Activated CD8-positive, alpha-beta memory T cell treated with anti-CD3 and anti-CD28 coated beads for 4 hours (primary cell): ENCODE measurements around the gene MAP3K10.
A peak's percentile ranks its signal among the peaks of the same experiment; 100 is the strongest.
"Not testable (repeated sequence)": the region's sequence is repeated elsewhere in the genome, so short reads cannot be mapped to it uniquely, and the experiment has no call there.

ENCODE experiments used
- DNase-seq, 2 donors: peaks; one replicate each; pipeline ENCODE4 v3.0.0-alpha.2; 2020; ENCODE audit warnings: low read depth in 2 of 2

The MAP3K10 gene

DNA sequence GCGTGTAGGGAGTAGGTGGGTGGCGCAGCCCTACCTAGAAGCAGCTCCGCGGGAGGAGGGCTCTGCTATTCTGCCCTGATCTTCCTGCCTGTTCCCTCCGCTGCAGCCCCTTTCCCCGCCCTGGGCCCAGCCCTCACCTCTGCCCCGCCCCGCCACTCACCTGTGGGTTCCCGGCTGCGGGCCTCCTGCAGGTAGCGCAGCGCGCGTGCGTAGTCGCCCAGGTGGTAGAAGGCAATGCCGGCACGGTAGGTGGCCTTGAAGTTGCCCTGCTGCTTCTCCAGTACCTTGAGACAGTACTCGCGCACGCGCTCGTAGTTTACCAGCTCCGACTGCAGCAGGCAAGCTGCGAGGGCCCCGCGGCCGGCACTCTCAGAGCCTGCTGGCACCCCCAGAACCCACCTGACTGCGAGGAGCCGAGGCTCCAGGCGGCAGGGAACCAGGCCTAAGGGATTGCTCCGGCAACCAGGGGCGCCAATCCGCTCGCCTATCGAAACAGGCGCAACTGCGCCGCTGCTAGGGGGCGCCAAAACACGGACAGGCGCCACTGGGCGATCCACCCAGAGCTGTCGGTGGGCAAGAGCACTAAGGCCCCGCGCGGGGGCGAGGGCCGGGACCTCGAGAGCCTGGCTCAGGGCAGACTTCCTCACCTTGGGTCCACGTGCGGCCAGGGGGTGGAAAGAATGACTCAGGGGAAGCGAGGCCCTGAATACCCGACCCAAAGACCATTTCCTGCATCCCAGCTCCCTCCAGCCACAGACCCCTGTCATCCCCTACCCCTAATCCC lies 26.0 kb downstream of the MAP3K10 start:
- no peak for DNase-seq

DNA sequence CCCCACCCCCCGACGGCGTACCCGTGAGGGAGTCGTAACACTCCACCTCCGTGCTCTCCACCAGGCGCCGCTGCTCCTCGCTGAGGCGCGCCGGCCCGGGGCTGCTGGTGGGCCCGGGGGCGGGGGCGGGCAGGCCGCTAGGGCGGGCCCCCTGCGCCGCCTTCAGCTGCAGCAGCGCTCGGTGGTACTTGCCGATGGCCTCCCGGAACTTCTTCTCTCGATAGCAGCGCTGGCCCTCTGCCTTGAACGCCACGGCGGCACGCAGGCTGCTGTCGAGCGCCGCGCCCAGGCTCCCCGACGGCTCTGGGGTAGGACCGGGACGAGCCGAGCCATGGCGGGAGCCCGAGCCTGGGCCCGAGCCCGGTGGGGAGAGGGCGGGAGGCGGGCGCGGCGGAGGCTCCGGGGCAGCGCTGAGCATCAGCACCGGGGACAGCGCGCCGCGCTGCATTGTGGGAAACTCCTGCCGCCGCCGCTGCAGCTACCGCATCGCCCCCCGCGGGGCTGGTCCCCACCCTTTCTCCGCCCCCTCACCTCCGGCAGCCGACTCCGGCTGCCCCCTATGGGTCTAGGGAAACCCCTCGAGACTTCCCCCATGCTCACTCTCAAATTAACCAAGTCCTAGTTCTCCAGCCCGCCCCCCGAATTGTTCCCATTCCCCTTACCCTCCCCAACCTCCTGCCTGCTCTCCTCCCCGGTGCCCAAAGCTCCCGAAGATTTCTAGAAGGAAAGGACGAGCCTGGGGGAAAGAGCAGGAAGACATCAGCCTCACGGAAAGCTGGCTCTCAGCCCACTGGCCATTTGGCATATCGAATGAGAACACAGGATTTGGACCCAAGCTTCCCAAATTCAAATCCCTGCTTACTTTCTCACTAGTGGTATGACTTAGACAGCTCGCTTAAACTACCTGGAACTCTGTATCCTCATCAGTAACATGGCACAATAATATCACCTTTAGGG lies 27.0 kb downstream of the MAP3K10 start, which contains the start of gene TTC9B:
TSS of gene TTC9B (minus strand) at position 451 of the 957 bp plus-strand sequence. CDS start at position 448, 3 bp downstream.
- peak in 1 of 2 donors; percentile 7 for DNase-seq

DNA sequence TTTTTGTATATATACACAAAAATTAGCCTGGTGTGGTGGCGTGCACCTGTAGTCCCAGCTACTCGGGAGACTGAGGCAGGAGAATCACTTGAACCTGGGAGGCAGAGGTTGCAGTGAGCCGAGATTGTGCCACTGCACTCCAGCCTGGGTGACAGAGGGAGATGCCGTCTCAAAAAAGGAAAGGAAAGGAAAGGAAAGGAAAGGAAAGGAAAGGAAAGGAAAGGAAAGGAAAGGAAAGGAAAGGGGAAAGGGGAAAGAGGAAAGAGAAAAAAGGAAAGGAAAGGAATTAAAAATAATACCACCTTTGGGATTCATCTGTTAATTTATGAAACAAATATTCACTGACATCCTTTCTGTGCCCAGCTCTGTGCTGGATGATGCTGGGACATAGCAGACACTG lies 27.8 kb downstream of the MAP3K10 start:
- DNase-seq = not testable (repeated sequence)

DNA sequence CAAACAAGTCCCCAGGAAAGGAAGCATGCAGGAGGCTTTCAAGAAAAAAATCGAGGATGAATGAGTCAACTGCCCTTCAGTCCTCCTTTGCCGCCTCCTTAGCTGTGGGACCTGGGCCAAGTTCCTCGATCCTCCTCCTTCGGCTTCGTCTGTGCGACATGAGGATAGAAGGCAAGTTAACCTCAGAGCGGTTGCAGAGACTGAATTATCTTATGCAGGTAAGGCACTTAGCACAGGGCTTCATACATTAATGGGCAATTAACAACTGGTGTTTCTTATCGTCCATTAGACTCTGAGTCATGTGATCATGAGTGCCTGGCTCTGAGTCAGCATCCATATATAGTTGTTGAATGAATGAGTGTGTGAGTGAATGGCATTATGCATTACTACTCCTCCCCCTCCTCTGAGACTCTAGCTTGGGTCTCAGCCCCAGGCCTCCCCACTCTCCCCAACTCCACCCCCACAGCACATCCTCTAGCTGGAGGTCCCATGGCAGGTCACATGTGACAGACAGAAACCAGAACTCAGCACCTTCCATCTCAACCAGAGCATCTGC lies 28.6 kb downstream of the MAP3K10 start:
- no peak for DNase-seq

DNA sequence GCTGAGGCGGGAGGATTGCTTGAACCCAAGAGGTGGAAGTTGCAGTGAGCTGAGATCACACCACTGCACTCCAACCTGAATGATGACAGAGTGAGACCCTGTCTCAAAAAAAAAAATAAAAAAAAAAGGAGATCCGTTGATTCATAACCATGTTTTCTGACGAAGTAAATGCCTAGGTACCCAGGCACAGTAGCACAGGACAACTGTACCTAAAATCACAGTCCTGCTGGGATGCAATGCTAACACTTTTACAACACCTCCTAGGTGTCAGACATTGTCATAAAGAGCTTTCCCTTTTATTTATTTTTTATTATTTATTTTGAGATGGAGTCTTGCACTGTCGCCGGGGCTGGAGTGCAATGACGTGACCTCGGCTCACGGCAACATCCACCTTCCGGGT lies 29.4 kb downstream of the MAP3K10 start:
- no peak for DNase-seq

DNA sequence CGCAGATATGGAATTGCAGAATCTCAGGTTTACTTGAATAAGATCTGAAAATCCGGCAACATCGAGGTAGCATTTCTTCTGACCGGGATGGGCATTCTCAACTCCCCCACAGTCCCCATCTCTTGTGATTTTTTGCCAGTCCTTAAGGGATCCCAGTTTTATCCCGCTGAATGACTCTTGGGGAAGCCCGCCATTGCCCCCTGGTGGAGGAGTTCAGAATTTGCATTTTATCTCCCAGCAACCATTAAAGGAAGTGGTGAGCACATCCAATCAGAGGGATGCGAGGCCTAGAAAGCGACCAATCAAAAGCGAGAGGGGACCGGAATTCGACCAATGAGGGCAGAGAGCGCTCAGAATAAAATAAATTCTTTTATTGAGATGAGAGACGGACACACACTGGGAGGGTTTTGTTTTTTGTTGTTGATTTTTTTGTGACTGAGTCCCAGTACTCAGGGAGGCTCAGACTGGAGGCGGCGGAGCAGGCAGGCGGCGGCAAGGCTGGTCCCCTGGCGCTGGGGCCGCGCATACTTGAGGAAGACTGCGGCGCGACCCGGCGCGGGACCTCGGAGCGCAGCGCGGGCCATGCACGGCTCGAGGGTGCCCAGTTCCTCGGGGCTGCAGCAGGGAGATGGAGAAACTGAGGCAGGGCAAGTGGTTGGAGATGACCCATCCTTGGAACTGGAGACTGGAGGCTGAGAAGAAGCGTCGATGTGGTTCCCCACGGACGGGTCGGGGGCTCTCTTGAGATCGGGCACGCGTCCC lies 30.8 kb downstream of the MAP3K10 start:
- peak; percentile 39 to 50 for DNase-seq

DNA sequence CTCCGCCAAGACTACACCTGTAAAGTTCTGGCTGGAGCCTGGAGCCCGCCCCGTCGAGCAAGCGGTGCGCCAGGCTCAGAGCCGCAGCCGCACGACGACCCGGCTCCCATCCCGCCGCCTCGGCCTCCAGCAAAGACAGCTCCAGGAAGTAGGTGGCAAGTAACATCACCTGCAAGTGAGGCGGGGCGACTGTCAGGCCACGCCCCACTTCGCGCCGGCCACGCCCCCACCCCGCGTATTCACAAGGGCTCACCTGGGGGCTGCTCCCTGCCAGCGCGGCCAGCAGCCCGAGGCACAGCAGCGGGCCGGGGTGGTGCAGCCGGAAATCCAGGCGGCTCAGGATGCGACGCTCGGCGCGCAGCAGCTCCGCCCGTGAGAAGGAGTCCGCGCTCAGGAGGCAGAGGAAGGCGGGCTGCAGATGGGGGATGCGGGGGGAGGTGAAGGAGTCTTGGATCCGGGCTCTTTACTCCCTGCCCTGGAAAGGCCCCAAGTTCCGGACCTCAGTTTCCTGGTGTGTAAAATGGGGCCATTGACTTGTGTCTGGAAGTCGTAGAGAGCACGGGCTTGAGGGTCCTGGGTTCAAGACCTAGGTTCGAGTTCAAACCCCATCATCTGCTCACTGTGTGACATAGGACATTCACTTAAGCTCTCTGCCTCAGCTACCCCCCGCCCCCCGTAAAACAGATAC lies 32.1 kb downstream of the MAP3K10 start:
- no peak for DNase-seq

DNA sequence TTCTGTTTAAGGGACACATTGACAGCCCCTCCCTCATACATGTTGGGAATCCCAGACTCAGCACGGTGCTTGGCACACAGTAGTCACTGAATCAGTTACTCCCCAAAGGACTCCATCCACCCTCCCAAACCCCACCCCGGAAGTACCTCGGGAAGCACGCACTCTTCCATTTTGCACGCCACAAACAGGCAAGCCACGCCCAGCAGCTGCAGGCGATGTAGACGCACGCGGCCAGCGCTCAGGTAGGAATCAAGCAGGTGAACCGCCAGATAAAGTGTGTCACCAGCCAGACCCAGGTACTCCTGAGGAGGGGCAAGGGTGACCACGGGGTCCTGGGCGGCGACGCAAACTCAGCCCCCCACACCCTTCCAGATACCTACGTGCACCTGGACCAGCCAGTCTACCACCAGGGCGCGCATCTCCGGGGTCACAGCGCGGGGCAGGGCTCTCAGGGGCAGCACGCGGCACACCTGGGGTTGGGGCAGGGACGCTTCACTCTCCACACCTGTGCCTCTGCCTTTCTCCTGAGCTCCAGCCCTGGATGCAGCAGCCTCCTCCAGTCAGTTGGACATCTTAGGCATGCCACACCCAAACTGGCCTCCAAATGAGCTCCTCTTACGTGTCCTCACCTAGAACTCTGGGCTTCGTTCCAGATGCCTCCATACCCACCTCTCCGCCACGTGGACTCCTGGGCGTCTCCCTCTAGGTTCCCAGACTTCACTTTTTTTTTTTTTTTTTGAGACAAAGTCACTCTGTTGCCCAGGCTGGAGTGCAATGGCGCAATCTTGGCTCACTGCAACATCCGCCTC lies 33.3 kb downstream of the MAP3K10 start:
- DNase-seq = no peak

DNA sequence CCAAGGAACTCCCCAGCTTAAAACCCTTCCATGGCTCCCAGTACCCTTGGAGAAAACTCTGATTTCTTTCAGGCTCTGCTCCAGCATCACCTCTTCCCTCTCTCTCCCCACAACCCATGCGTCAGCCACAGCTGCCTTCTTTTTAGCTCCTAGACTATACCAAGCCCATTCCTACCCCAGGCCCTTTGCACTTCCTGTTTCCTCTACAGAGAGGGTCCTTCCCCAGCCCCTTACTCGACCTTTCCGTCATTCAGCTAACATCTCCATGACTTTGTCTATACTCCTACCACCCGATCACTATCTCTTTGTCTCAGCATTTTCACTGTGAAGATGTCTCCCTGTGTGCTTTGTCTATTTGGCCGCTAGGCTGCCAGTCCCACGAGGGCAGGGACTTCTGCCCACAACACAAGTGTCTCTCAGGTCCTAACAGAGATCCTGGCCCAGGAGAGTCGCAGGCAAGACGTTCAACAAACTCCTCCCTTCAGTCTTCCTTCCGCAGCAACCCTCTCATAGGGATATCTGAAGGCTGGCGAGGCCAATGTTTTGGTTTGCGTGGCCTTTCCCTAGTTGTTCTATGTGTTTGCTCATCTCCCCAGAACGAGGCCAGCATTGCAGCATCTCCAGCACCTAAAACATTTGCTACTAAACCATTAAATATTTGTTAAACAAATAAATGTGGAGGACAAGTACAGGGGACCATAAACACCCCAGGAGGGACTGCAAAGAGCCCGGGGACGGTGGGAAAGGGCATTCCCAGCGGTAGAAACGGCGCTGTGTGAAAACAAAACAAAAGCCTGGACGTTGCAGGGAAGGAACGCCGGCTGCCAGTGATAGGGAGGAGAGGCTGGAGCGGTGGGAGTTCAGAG lies 34.4 kb downstream of the MAP3K10 start:
- DNase-seq = no peak

DNA sequence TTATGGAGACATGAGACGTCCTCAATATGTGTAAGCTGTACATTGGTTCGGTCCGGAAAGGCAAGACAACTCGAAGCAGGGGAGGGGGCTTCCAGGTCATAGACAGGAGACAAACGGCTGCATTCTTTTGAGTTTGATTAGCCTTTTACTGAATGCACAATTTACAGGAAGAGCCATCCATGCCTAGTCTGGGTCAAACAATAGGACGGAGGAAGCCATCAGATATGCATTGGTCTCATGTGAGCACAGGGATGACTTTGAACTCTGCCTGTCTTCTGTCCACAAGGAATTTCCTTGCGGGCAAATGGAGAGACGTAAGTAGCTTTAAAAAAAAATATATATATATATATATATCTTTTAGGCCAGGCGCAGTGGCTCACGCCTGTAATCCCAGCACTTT lies 37.1 kb downstream of the MAP3K10 start:
- no peak for DNase-seq

DNA sequence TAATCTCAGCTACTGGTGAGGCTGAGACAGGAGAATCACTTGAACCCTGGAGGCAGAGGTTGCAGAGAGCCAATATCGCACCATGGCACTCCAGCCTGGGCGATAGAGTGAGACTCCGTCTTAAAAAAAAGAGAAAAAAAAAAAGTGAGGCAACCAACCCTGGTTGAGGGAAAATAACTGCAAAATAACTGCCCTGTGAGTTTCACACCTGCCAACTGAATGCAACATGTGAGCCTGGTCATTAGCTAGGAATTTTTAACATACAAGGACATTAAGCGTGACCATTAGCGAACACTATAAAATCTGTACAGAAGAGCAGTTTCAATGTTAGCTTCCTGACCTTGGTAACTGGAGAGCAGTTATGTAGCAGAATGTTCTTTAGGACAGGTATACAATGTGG lies 37.6 kb downstream of the MAP3K10 start:
- DNase-seq = no peak

DNA sequence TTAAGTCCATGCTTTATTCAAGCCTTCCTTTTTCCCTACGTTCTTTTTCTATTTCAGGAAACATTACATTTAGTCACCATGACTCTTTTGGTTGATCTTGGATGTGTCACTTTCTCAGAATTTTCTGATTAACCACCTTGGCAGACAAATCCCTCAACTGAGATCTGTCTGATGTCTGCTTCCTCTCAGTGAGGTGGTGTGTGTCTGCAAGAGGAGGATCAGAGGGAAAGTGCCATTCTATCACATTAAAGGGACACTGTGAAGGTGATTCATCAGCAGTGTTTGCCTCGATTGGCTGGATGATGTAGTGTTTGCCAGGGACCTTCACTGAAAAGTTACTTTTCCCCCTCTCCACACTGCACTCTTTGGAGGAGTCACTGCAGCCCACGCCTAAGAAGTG lies 38.3 kb downstream of the MAP3K10 start:
- no peak for DNase-seq

DNA sequence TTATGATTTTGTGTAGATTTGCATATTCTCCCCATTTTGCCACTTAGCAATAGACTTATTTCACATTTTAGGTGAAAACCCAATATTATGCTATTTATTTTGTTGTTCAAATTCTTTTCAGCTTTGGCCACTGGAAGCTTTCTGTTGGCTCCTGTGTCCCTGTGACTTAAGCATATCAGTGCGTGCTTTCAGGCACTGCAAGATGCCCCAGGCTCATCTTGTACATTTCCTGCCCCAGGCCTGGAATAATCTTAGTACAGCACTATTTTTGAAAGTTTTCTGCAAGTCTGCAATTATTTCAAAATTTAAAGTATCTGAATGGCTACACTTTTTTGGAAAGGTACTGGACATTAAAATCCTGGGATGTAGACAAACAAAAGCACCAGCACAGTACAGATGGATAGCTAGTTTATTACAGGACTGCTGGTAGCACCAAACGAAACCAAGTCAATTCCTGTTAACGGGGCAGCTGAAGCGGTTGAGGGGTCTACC lies 38.7 kb downstream of the MAP3K10 start:
- DNase-seq = no peak

DNA sequence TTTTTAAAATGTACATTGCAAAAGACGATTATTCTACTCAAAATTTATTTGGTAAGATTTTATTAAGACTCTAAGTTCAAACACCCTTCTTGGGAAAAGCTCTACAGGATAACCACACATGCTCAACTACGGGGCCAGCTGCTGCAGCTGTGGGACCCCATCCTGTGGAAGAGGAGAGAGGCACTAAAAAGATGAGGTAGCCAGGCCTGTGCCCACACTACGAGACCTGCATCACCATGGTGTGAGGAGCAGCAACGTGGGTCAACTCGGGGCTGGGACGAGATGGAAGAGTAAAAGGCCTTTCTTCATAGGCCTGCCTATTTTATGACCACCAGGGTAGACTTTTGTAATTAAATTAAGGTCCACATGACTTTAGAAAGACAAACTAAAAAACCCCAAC lies 39.8 kb downstream of the MAP3K10 start:
- no peak for DNase-seq

DNA sequence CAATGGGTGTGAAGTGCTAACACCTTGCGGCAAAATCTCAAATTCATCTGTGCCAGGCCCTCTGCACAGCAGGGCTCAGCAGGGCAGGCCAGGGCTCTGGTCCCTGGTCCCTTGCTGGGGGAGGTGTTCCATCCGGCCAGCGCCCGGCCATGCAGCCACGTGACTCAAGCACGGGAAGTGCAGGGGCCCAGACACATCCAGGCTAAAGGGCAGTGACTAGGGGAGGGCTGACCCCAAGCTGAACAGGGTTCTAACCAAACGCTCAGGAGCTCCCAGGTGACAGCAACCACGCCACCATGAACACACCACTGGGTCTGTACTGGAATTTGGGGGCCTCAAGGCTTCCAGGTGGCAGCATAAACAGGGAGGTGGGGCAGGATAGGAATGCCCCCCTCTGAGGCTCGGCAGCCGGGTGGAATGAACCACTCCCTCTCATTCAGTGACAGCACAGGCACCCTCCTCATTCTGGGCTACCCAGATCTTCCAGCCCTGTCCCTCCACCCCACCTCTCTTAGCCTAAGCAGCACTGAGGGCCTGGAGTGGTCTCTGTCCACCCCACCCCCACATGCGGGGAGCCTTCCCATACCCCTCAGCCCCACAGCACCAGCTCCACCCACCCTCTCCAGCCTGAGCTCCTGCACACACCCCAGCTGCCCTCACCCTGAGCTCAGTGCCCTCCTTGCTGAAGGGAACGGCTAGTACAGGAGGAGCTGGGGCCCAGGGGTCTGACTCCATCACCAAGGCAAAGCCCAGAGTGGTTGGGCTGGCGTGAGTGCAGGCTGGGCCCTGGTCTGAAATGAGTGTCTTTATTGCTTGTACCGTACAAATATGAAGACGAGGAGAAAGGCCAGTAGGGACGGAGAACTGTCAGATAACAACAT lies 40.6 kb downstream of the MAP3K10 start:
- no peak for DNase-seq

DNA sequence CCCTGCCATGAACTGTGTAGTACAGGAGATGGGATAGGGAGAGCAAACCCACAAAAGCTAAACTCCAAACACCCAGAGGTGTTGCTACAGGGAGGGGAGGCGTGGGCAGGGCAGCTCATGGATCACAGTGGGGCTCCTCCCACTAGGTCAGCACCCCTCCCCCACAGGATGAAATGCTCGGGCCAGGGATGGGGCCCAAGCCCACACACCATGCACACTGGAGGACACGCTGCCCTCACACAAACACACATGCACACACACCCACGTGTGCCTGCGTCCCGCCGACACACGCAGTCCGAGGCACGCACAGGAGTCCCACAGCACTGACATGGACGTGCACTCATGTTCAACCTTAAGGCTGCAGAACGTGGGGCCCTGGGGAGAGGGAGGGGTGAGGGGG lies 41.3 kb downstream of the MAP3K10 start:
- no peak for DNase-seq

DNA sequence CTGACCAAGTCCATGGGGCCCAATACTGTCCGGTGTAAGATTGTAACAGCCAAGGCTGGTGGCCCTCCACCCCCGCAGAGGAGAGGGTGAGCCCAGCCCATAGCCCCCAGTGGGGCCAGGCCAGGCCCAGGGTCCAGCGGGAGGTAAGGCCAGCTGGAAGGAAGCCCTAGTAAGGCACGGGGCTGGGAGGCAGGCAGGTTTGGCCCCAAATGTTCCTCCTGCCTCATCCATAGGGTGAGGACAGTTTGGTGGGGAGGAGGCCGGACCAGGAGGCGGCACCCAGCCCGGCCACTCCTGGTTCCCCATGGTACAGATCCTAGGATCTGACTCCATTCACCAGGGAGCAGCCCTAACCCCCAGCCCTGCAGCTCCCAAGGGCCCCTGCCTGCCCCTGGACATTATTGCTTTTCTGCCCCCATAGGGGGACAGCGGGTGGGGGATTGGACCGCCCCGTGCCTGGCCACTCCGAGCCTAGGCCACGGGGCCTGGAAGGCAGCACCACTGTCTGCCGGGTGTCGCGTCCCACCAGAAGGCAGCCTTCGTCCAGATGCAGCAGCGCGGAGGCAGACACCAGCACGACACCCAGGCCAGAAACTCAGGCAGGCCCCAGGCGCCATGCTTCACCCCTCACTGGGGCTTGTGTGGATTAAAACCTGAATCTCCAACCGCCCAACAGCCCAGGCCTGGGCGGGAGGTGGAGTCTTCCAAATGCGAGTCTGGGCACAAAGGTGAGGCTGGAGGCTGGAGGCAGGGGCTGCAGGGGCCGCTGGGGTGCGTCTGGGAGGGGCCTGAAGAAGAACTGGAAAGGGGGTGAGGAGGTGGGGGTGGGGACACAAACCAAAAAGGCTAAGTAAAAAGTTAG lies 42.0 kb downstream of the MAP3K10 start:
- DNase-seq = no peak
